ENCODE results near the gene CYYR1. TPM values are rescaled to one million over a fixed set of nuclear protein-coding genes. Genes with fewer than 3 reads are reported as not detected.

CYYR1 gene
- total and polyA plus RNA-seq, 2 donors (not counting 3 experiments of a cell fraction or from before 2014, with no cell fraction given) = 13.2 to 25.7 TPM

DNA sequence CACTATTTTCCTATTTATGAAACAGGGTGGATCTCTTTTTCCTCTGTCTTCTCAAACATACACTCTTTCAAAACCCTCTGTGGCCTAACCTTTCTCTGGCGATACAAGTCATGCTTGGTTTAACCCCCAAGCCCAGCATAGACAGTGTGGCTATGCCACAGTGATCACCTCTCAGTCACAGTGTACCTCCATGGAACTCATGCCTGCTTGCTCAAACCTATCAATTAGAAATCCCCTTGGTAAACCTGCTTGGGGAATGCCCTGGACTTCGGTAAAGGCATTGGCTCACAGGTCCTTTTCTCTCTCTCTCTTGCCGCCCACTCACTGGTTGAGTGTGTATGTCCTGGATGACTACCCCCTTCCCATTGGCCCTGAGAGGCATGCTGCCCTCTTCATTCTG, 147.5 kb downstream of the CYYR1 start:
- no TSS peak for BruUV-seq (replicated peaks)

DNA sequence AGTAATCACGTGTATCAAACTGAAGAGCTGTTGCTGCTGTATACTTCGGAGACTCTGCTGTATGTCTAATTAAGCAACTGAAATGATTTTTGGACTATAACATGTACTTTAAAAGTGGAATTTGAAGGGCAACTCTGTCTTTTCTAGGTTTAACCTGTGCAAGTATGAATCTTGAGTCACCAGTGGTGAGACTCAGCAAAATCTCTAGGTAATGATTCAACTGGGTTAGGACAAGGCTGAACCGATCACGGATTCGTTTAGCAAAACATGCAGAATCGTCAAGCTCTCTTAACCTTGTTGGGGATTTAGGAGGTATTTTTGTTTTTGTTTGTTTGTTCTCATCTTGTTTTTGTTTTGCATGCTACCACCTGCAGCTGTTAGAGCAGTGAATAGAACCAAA, 149.6 kb downstream of the CYYR1 start:
- Histone ChIP-seq H2AFZ (ENCODE audit: low read depth, low read length) (no peak overlapping the region), H3K27me3 (ENCODE audit: control insufficient read depth in 2 of 2, insufficient read depth in 2 of 2, low read length in 2 of 2) (no peaks in the 10 kb centered on the region), H3K4me2 (ENCODE audit: insufficient read depth, low read length) (no peak overlapping the region), H3K9ac (replicated peaks; ENCODE audit: extremely low read depth, insufficient read depth, low read length) (no peak overlapping the region), H3K4me1 (ENCODE audit: control insufficient read depth, extremely low read depth, insufficient read depth, low read length) (peaks cover 4% of the 10 kb centered on the region), H3K27ac (ENCODE audit: insufficient read depth, low read depth, low read length) (no peak overlapping the region), H3K4me3 (replicated peaks in 1 of 3; ENCODE audit: insufficient read depth in 1 of 3, low read depth in 1 of 3, low read length in 3 of 3) (no peak overlapping the region), H3K9me1 (replicated peaks; ENCODE audit: control insufficient read depth, extremely low read depth, insufficient read depth, low read length) (no peaks in the 10 kb centered on the region), H3K36me3 (ENCODE audit: control insufficient read depth in 2 of 2, extremely low read depth in 1 of 2, insufficient read depth in 2 of 2, low read length in 2 of 2) (no peaks in the 10 kb centered on the region), H3K79me2 (ENCODE audit: control insufficient read depth, insufficient read depth, low read length) (no peaks in the 10 kb centered on the region), H4K20me1 (replicated peaks; ENCODE audit: control insufficient read depth, extremely low read depth, insufficient read depth, low read length) (no peaks in the 10 kb centered on the region), H3K9me3 (replicated peaks; ENCODE audit: control insufficient read depth, insufficient read depth, low read length) (no peaks in the 10 kb centered on the region)
- POLR2A ChIA-PET = no interaction called here
- intact Hi-C loops (cut with micrococcal nuclease) (no loop called here), dilution Hi-C loops (cut with MboI; ENCODE audit: extremely low pct_ligation_motif_present, low sequenced_read_pairs) (no loop called here)
- FAIRE-seq = no peak
- no TSS peak for BruUV-seq (replicated peaks)
- TF ChIP-seq, protein P1, sequence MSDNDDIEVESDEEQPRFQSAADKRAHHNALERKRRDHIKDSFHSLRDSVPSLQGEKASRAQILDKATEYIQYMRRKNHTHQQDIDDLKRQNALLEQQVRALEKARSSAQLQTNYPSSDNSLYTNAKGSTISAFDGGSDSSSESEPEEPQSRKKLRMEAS (IDR thresholded peaks at IDR 0.05; ENCODE audit: insufficient read depth, insufficient read length) = no peak
- TF ChIP-seq, protein P2, sequence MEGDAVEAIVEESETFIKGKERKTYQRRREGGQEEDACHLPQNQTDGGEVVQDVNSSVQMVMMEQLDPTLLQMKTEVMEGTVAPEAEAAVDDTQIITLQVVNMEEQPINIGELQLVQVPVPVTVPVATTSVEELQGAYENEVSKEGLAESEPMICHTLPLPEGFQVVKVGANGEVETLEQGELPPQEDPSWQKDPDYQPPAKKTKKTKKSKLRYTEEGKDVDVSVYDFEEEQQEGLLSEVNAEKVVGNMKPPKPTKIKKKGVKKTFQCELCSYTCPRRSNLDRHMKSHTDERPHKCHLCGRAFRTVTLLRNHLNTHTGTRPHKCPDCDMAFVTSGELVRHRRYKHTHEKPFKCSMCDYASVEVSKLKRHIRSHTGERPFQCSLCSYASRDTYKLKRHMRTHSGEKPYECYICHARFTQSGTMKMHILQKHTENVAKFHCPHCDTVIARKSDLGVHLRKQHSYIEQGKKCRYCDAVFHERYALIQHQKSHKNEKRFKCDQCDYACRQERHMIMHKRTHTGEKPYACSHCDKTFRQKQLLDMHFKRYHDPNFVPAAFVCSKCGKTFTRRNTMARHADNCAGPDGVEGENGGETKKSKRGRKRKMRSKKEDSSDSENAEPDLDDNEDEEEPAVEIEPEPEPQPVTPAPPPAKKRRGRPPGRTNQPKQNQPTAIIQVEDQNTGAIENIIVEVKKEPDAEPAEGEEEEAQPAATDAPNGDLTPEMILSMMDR (IDR thresholded peaks at IDR 0.05; ENCODE audit: extremely low read depth in 1 of 2, insufficient read depth in 1 of 2, low read depth in 1 of 2, low read length in 2 of 2) = no peak
- TF ChIP-seq FOS (IDR thresholded peaks at IDR 0.05; ENCODE audit: borderline replicate concordance, insufficient read depth, low read length) (no peak), EZH2 (IDR thresholded peaks at IDR 0.05; ENCODE audit: borderline replicate concordance, low read depth, low read length, severe bottlenecking) (no peak), POLR2A (IDR thresholded peaks at IDR 0.05; ENCODE audit: low read depth, low read length) (no peak), POLR2AphosphoS5 (IDR thresholded peaks at IDR 0.05; ENCODE audit: insufficient read depth, low read depth, low read length) (no peak), JUN (IDR thresholded peaks at IDR 0.05; ENCODE audit: borderline replicate concordance, insufficient read depth, insufficient read length, low read depth) (no peak), GATA2 (IDR thresholded peaks at IDR 0.05; ENCODE audit: insufficient read depth, insufficient read length, low read depth, low read length) (no peak), MYC (IDR thresholded peaks at IDR 0.05; ENCODE audit: low read depth, low read length) (no peak)
- no peak for DNase-seq (ENCODE audit: low read depth, low spot score)
- CTCF ChIA-PET = interaction anchor here (2.5 kb wide), 1 partner anchor 11 kb away, joined by 7 read pairs; no protein-coding TSS in a partner anchor

More for the DNA sequence above, 147.5 kb downstream of the CYYR1 start:
- TF ChIP-seq, protein P2 (IDR thresholded peaks at IDR 0.05; ENCODE audit: extremely low read depth in 1 of 2, insufficient read depth in 1 of 2, low read depth in 1 of 2, low read length in 2 of 2) = no peak
- TF ChIP-seq JUN (IDR thresholded peaks at IDR 0.05; ENCODE audit: borderline replicate concordance, insufficient read depth, insufficient read length, low read depth) (no peak), MYC (IDR thresholded peaks at IDR 0.05; ENCODE audit: low read depth, low read length) (no peak)
- Histone ChIP-seq H3K27me3 (ENCODE audit: control insufficient read depth in 2 of 2, insufficient read depth in 2 of 2, low read length in 2 of 2) (no peaks in the 10 kb centered on the region), H3K79me2 (ENCODE audit: control insufficient read depth, insufficient read depth, low read length) (no peaks in the 10 kb centered on the region), H3K9ac (replicated peaks; ENCODE audit: extremely low read depth, insufficient read depth, low read length) (no peak overlapping the region), H2AFZ (ENCODE audit: low read depth, low read length) (no peak overlapping the region), H3K9me3 (replicated peaks; ENCODE audit: control insufficient read depth, insufficient read depth, low read length) (no peaks in the 10 kb centered on the region), H3K27ac (ENCODE audit: insufficient read depth, low read depth, low read length) (no peak overlapping the region), H4K20me1 (replicated peaks; ENCODE audit: control insufficient read depth, extremely low read depth, insufficient read depth, low read length) (no peaks in the 10 kb centered on the region), H3K36me3 (ENCODE audit: control insufficient read depth in 2 of 2, extremely low read depth in 1 of 2, insufficient read depth in 2 of 2, low read length in 2 of 2) (no peaks in the 10 kb centered on the region), H3K4me3 (replicated peaks in 1 of 3; ENCODE audit: insufficient read depth in 1 of 3, low read depth in 1 of 3, low read length in 3 of 3) (no peak overlapping the region), H3K9me1 (replicated peaks; ENCODE audit: control insufficient read depth, extremely low read depth, insufficient read depth, low read length) (no peaks in the 10 kb centered on the region), H3K4me1 (ENCODE audit: control insufficient read depth, extremely low read depth, insufficient read depth, low read length) (peaks cover 4% of the 10 kb centered on the region), H3K4me2 (ENCODE audit: insufficient read depth, low read length) (no peak overlapping the region)
- FAIRE-seq (no peak), DNase-seq (ENCODE audit: low read depth, low spot score) (no peak)
- intact Hi-C loops (cut with micrococcal nuclease) (no loop called here), dilution Hi-C loops (cut with MboI; ENCODE audit: extremely low pct_ligation_motif_present, low sequenced_read_pairs) (no loop called here)
- POLR2A ChIA-PET = no interaction called here
- CTCF ChIA-PET = no interaction called here

All from endothelial cell of umbilical vein (primary cell).